CD14-positive monocyte (primary cell): ENCODE measurements around the gene LPCAT3. TPM values are rescaled to one million over a fixed set of nuclear protein-coding genes. Genes with fewer than 3 reads are reported as not detected.

Source experiments
- DNase-seq, 3 donors: peaks; one replicate each; pipeline ENCODE4 v3.0.0-alpha.2; 2011 to 2022
- H2AFZ ChIP-seq: 2 replicates; pipeline ENCODE4 v1.6.0; 2012; ENCODE audit warnings: mild to moderate bottlenecking, low read depth, low read length, inconsistent platforms; ENCODE audit not compliant: insufficient read depth, poor library complexity, severe bottlenecking
- H3K27ac ChIP-seq, 2 donors: 1 replicate in 1 of 2; 2 replicates in 1 of 2; pipeline ENCODE4 v1.5.1; 2012 to 2013; ENCODE audit warnings: low read length in 2 of 2, control low read depth in 1 of 2, inconsistent platforms in 1 of 2, low read depth in 1 of 2, mild to moderate bottlenecking in 1 of 2
- H3K27me3 ChIP-seq, 2 donors: one replicate each; pipeline versions ENCODE4 v1.6.0 to v1.6.1; 2011 to 2013; ENCODE audit warnings: low read length in 2 of 2; ENCODE audit not compliant: control insufficient read depth in 2 of 2, insufficient read depth in 2 of 2
- H3K36me3 ChIP-seq, 2 donors: replicated peaks in 1 of 2; 1 replicate in 1 of 2; 2 replicates in 1 of 2; pipeline versions ENCODE4 v1.5.1 to v1.6.1; 2012 to 2013; ENCODE audit warnings: low read length in 2 of 2, control low read depth in 1 of 2, inconsistent platforms in 1 of 2, mild to moderate bottlenecking in 1 of 2; ENCODE audit not compliant: insufficient read depth in 2 of 2, control insufficient read depth in 1 of 2
- H3K4me1 ChIP-seq, 2 donors: 1 replicate in 1 of 2; 2 replicates in 1 of 2; pipeline versions ENCODE4 v1.5.1 to v1.6.1; 2012 to 2013; ENCODE audit warnings: low read length in 2 of 2, control low read depth in 1 of 2, inconsistent platforms in 1 of 2, mild to moderate bottlenecking in 1 of 2, moderate library complexity in 1 of 2; ENCODE audit not compliant: insufficient read depth in 2 of 2, control insufficient read depth in 1 of 2
- H3K4me2 ChIP-seq: replicated peaks from 2 replicates; pipeline ENCODE3; 2012; ENCODE audit warnings: low read length, moderate library complexity, mild to moderate bottlenecking; ENCODE audit not compliant: poor library complexity, severe bottlenecking; ENCODE audit errors: extremely low read depth
- H3K4me3 ChIP-seq, 3 experiments: fragments of 200-600 bp in 1 of 3; sonication (generic) in 1 of 3; replicated peaks in 1 of 3; 1 replicate in 2 of 3; 2 replicates in 1 of 3; pipeline ENCODE4 v1.5.1; 2011 to 2013; ENCODE audit warnings: low read length in 3 of 3, mild to moderate bottlenecking in 3 of 3, control low read depth in 2 of 3, low read depth in 2 of 3, inconsistent platforms in 1 of 3, moderate library complexity in 1 of 3
- H3K79me2 ChIP-seq: 2 replicates; pipeline ENCODE4 v1.6.0; 2012; ENCODE audit warnings: mild to moderate bottlenecking, control low read depth, inconsistent platforms, low read length, moderate library complexity; ENCODE audit not compliant: insufficient read depth
- H3K9ac ChIP-seq: 2 replicates; pipeline ENCODE4 v1.6.0; 2017; ENCODE audit warnings: low read length, mild to moderate bottlenecking; ENCODE audit not compliant: insufficient read depth, poor library complexity, severe bottlenecking
- H3K9me3 ChIP-seq, 2 donors: replicated peaks in 1 of 2; 1 replicate in 1 of 2; 2 replicates in 1 of 2; pipeline versions ENCODE4 v1.5.1 to v1.6.1; 2012 to 2013; ENCODE audit warnings: low read length in 2 of 2, control low read depth in 1 of 2; ENCODE audit not compliant: control insufficient read depth in 1 of 2, insufficient read depth in 1 of 2
- H4K20me1 ChIP-seq: 2 replicates; pipeline ENCODE4 v1.6.0; 2012; ENCODE audit warnings: mild to moderate bottlenecking, low read length, control low read depth, moderate library complexity; ENCODE audit not compliant: insufficient read depth
- H3K27ac Mint-ChIP-seq, 7 donors: one replicate each; pipeline ENCODE4 v1.8.0; 2020; ENCODE audit warnings: mild to moderate bottlenecking in 7 of 7, mixed read lengths in 7 of 7, moderate library complexity in 6 of 7, inconsistent platforms in 2 of 7
- H3K27me3 Mint-ChIP-seq, 3 donors: one replicate each; pipeline ENCODE4 v1.8.0; 2021 to 2022; ENCODE audit warnings: low read depth in 3 of 3, mild to moderate bottlenecking in 3 of 3, mixed read lengths in 3 of 3, moderate library complexity in 3 of 3, inconsistent platforms in 1 of 3
- H3K36me3 Mint-ChIP-seq, 2 donors: one replicate each; pipeline ENCODE4 v1.8.0; 2020; ENCODE audit warnings: mixed read lengths in 2 of 2, inconsistent platforms in 1 of 2, mild to moderate bottlenecking in 1 of 2
- H3K4me1 Mint-ChIP-seq: one replicate; pipeline ENCODE4 v1.8.0; 2020; ENCODE audit warnings: mild to moderate bottlenecking, mixed read lengths
- H3K4me3 Mint-ChIP-seq, 2 donors: one replicate each; pipeline ENCODE4 v1.8.0; 2020; ENCODE audit warnings: mild to moderate bottlenecking in 2 of 2, mixed read lengths in 2 of 2, moderate library complexity in 1 of 2
- H3K9me3 Mint-ChIP-seq, 7 donors: one replicate each; pipeline ENCODE4 v1.8.0; 2020 to 2022; ENCODE audit warnings: mixed read lengths in 7 of 7, mild to moderate bottlenecking in 6 of 7, moderate library complexity in 6 of 7, inconsistent platforms in 2 of 7
- CTCF ChIP-seq: fragments of 200-600 bp; IDR thresholded peaks from one replicate; pipeline ENCODE4 v1.8.0; 2022; ENCODE audit warnings: antibody characterized with exemption, mild to moderate bottlenecking
- WGBS: methylation state at CpG from one replicate; pipeline ENCODE4 v1.1.5; 2013; ENCODE audit warnings: missing lambda C conversion rate; ENCODE audit not compliant: insufficient coverage; 5-methylcytosine and 5-hydroxymethylcytosine counted together
- intact Hi-C, 2 donors: fragments of 100-400 bp; cut with micrococcal nuclease; formaldehyde crosslinking; loops; one replicate each; pipeline versions ENCODE4 v1.15.0 to v1.15.1; 2023
- polyA plus RNA-seq, 3 donors: library from polyadenylated mRNA; depleted of rRNA in 1 of 3; unstranded in 2 of 3; stranded (reverse) in 1 of 3; fragments of 300-500 nt in 2 of 3; fragments of >200 nt in 1 of 3; fragmentation: Illumina TruSeq in 2 of 3; gene quantifications; 1 replicate in 2 of 3; 2 replicates in 1 of 3; pipeline ENCODE4 v1.2.3, GENCODE V29; 2012 to 2021

LPCAT3 gene
- polyA plus RNA-seq, 3 donors: 50.9 to 62.7 (median 54.1) TPM

DNA sequence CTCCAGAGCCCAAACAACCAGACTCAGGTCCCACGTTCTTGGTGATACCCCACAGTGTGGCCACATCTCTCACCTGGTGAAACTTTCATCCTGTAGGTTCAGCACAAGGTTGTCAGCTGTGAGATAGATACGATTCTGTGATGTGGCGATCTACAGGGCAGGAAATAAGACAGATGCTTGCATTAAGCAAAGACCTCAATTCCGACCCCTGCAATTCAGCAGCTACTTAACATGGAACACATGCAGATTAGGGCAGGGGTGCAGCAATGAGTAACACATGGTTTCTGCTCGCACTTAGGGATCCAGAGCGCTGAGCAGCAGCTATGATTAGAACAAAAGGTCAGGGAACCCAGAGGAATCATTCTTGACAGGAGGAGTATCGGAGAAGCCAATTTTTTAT is 51.9 kb downstream of the LPCAT3 start:
- Histone ChIP-seq H3K4me2 (no peak overlapping the region), H4K20me1 (peaks cover 17% of the 10 kb centered on the region), H2AFZ (no peak overlapping the region), H3K36me3 (peaks cover 36 to 41% of the 10 kb centered on the region in 2 donors), H3K27ac (no peak overlapping the region), H3K27me3 (no peaks in the 10 kb centered on the region), H3K9me3 (no peaks in the 10 kb centered on the region), H3K4me1 (peaks cover 47 to 60% of the 10 kb centered on the region in 2 donors), H3K79me2 (peaks cover 34% of the 10 kb centered on the region), H3K4me3 (no peak overlapping the region), H3K9ac (no peak overlapping the region)
- TF ChIP-seq CTCF: no peak
- Mint-ChIP-seq H3K4me1 (peaks cover 55% of the 10 kb centered on the region), H3K9me3 (peaks cover 0 to 2% (median 0%) of the 10 kb centered on the region in 7 donors), H3K27me3 (peaks cover 0 to 5% (median 3%) of the 10 kb centered on the region in 3 donors), H3K4me3 (no peak overlapping the region), H3K36me3 (peaks cover 37 to 51% of the 10 kb centered on the region in 2 donors), H3K27ac (no peak overlapping the region)
- no peak for DNase-seq
- intact Hi-C loops: no loop called here
- 100% methylated on average over 2 of the region's 7 CpGs for WGBS

DNA sequence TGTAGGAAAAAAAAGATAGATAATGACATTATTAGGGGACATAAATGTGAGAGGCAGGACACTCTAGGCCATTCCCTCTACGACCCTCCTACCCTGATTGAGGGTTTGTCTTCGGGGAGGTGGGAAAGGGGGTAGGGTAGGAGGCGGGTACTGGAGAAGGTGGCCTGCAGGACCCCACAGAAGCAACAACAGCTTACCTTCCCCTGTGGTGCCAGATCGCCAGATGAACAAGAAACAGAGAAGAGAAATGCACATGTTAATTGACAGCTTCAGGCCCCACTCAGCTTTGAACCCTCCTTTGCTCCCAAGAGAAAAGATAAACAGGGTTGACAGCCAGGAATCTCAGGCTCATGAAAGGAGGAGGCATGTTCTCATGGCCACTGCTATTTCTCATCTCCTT is 52.6 kb downstream of the LPCAT3 start:
- intact Hi-C loops: loop anchor here in 1 of 2 donors (2.0 kb wide), 1 partner anchor 97 kb away; no protein-coding TSS in a partner anchor
- Histone ChIP-seq H3K4me1 (peaks cover 51 to 62% of the 10 kb centered on the region in 2 donors), H3K4me3 (no peak overlapping the region), H3K27me3 (no peaks in the 10 kb centered on the region), H4K20me1 (peaks cover 23% of the 10 kb centered on the region), H3K9ac (no peak overlapping the region), H3K27ac (no peak overlapping the region), H3K79me2 (peaks cover 27% of the 10 kb centered on the region), H3K36me3 (peaks cover 43 to 45% of the 10 kb centered on the region in 2 donors), H3K9me3 (no peaks in the 10 kb centered on the region), H2AFZ (no peak overlapping the region), H3K4me2 (no peak overlapping the region)
- no CpG with 5 or more reads among the region's 4 CpGs for WGBS
- Mint-ChIP-seq H3K27ac (peak overlapping the region in 5 of 7 donors; percentile 50 to 82 (median 82)), H3K36me3 (peaks cover 40 to 57% of the 10 kb centered on the region in 2 donors), H3K4me3 (no peak overlapping the region), H3K4me1 (peaks cover 59% of the 10 kb centered on the region), H3K9me3 (peaks cover 0 to 2% (median 0%) of the 10 kb centered on the region in 7 donors), H3K27me3 (peaks cover 0 to 5% (median 0%) of the 10 kb centered on the region in 3 donors)
- TF ChIP-seq CTCF: no peak
- no peak for DNase-seq
